ENCODE data around the gene FBXO10. TPM values are rescaled to one million over a fixed set of nuclear protein-coding genes. Genes with fewer than 3 reads are reported as not detected.

Gene FBXO10
- total and polyA plus RNA-seq, 2 donors (not counting 1 experiment from before 2014, with no cell fraction given) = 7.6 to 12.2 TPM

DNA sequence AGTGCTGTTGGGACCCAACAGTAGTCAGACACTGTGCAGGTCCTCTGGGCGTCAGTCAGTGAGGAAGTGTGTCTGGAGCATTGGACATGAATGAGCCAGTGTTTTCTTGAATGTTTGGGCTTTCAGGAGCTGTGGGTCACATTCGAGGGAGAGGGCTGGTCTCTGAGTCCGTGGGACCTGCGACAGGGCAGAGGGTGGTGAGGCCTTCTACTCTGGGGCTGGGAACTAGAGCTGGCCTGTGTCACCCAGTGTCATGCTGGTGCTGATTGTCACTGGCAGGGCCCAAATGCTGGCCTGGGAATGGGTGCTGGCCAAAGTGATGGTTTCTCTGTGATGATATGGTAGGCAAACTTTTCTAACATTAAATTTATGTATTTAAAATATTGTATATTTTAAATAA is 80.2 kb downstream of the FBXO10 start:
- Histone ChIP-seq H2AFZ (ENCODE audit: low read length) (no peak overlapping the region), H3K27me3 (ENCODE audit: control insufficient read depth, insufficient read depth, low read length) (no peaks in the 10 kb centered on the region), H3K36me3 (ENCODE audit: control insufficient read depth, insufficient read depth, low read length) (peaks cover 23% of the 10 kb centered on the region), H3K4me1 (ENCODE audit: control insufficient read depth, extremely low read depth, insufficient read depth, low read length) (no peaks in the 10 kb centered on the region), H3K4me2 (ENCODE audit: extremely low read depth, insufficient read depth, low read length) (no peak overlapping the region), H4K20me1 (ENCODE audit: control insufficient read depth, extremely low read depth, insufficient read depth, low read length) (no peaks in the 10 kb centered on the region), H3K9me3 (ENCODE audit: control insufficient read depth, insufficient read depth, low read depth, low read length) (no peaks in the 10 kb centered on the region), H3K79me2 (ENCODE audit: control insufficient read depth, insufficient read depth, low read length) (no peaks in the 10 kb centered on the region), H3K9ac (ENCODE audit: insufficient read depth, low read length) (no peak overlapping the region), H3K4me3 (replicated peaks in 1 of 4; ENCODE audit: control extremely low read depth in 1 of 4, insufficient read depth in 1 of 4, low read depth in 3 of 4, low read length in 4 of 4) (no peak overlapping the region), H3K27ac (ENCODE audit: insufficient read depth, low read length) (no peak overlapping the region)
- DNase-seq (ENCODE audit: low read depth in 2 of 2) = no peak
- TF ChIP-seq, protein P1, sequence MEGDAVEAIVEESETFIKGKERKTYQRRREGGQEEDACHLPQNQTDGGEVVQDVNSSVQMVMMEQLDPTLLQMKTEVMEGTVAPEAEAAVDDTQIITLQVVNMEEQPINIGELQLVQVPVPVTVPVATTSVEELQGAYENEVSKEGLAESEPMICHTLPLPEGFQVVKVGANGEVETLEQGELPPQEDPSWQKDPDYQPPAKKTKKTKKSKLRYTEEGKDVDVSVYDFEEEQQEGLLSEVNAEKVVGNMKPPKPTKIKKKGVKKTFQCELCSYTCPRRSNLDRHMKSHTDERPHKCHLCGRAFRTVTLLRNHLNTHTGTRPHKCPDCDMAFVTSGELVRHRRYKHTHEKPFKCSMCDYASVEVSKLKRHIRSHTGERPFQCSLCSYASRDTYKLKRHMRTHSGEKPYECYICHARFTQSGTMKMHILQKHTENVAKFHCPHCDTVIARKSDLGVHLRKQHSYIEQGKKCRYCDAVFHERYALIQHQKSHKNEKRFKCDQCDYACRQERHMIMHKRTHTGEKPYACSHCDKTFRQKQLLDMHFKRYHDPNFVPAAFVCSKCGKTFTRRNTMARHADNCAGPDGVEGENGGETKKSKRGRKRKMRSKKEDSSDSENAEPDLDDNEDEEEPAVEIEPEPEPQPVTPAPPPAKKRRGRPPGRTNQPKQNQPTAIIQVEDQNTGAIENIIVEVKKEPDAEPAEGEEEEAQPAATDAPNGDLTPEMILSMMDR (conservative IDR thresholded peaks at IDR 0.05 in 1 of 2, IDR thresholded peaks at IDR 0.05 in 1 of 2; ENCODE audit: low read depth in 1 of 2, low read length in 2 of 2) = no peak
- TF ChIP-seq EZH2 (IDR thresholded peaks at IDR 0.05; ENCODE audit: low read length, missing control alignments) = no peak

DNA sequence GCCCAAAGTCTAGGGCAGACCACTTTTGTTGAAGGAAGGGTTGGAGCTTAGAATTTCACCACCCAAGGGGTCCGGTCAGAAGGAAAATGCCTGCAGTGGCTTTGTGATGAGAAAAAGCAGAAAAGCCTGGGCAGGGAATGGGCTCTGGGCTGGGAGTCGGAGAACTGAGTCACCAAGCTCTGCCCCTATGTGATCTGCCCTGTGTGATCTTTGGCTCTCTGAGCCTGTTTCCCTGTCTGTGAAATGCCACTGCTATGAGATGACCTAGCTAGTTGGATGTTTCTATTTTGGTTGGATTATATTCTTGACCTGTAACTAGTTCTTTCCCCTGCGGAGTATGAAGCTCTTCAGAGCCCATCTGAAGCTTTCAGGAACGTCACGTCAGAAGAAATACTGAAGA is 80.6 kb downstream of the FBXO10 start:
- Histone ChIP-seq H3K4me3 (replicated peaks in 1 of 4; ENCODE audit: control extremely low read depth in 1 of 4, insufficient read depth in 1 of 4, low read depth in 3 of 4, low read length in 4 of 4) (no peak overlapping the region), H3K27me3 (ENCODE audit: control insufficient read depth, insufficient read depth, low read length) (no peaks in the 10 kb centered on the region), H3K79me2 (ENCODE audit: control insufficient read depth, insufficient read depth, low read length) (no peaks in the 10 kb centered on the region), H3K4me1 (ENCODE audit: control insufficient read depth, extremely low read depth, insufficient read depth, low read length) (no peaks in the 10 kb centered on the region), H2AFZ (ENCODE audit: low read length) (no peak overlapping the region), H3K9me3 (ENCODE audit: control insufficient read depth, insufficient read depth, low read depth, low read length) (no peaks in the 10 kb centered on the region), H3K27ac (ENCODE audit: insufficient read depth, low read length) (no peak overlapping the region), H4K20me1 (ENCODE audit: control insufficient read depth, extremely low read depth, insufficient read depth, low read length) (no peaks in the 10 kb centered on the region), H3K4me2 (ENCODE audit: extremely low read depth, insufficient read depth, low read length) (no peak overlapping the region), H3K36me3 (ENCODE audit: control insufficient read depth, insufficient read depth, low read length) (peaks cover 20% of the 10 kb centered on the region), H3K9ac (ENCODE audit: insufficient read depth, low read length) (no peak overlapping the region)
- TF ChIP-seq, protein P1 (conservative IDR thresholded peaks at IDR 0.05 in 1 of 2, IDR thresholded peaks at IDR 0.05 in 1 of 2; ENCODE audit: low read depth in 1 of 2, low read length in 2 of 2) = no peak
- no peak for TF ChIP-seq EZH2 (IDR thresholded peaks at IDR 0.05; ENCODE audit: low read length, missing control alignments)
- no peak for DNase-seq (ENCODE audit: low read depth in 2 of 2)

DNA sequence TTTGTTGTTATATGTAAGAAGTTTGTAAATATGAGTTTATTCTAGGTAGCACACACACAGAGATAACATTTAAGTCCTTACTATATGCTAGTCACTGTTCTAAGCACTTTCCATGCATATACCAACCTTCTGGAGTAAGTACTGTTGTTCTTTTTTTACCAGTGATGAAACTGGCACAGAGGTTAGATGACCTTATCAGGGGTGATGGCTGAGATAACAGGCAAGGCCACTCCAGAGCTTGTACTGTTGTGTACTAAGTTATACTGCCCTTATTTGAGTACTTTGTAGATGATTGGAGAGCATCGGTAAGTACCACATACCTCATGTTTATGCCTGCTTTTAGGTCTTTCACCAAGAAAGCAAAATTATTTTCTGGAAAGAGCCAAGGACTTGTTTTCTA is 84.2 kb downstream of the FBXO10 start:
- H4K20me1 ChIP-seq (ENCODE audit: control insufficient read depth, extremely low read depth, insufficient read depth, low read length) = no peaks in the 10 kb centered on the region
- no peak overlapping the region for H2AFZ ChIP-seq (ENCODE audit: low read length)
- no peak overlapping the region for H3K4me2 ChIP-seq (ENCODE audit: extremely low read depth, insufficient read depth, low read length)
- H3K9me3 ChIP-seq (ENCODE audit: control insufficient read depth, insufficient read depth, low read depth, low read length) = no peaks in the 10 kb centered on the region
- peaks cover 13% of the 10 kb centered on the region for H3K79me2 ChIP-seq (ENCODE audit: control insufficient read depth, insufficient read depth, low read length)
- peaks cover 14% of the 10 kb centered on the region for H3K36me3 ChIP-seq (ENCODE audit: control insufficient read depth, insufficient read depth, low read length)
- peaks cover 6% of the 10 kb centered on the region for H3K4me1 ChIP-seq (ENCODE audit: control insufficient read depth, extremely low read depth, insufficient read depth, low read length)
- DNase-seq (ENCODE audit: low read depth in 2 of 2) = no peak
- H3K4me3 ChIP-seq (replicated peaks in 1 of 4; ENCODE audit: control extremely low read depth in 1 of 4, insufficient read depth in 1 of 4, low read depth in 3 of 4, low read length in 4 of 4) = no peak overlapping the region
- H3K27ac ChIP-seq (ENCODE audit: insufficient read depth, low read length) = no peak overlapping the region
- TF ChIP-seq, protein P1 (conservative IDR thresholded peaks at IDR 0.05 in 1 of 2, IDR thresholded peaks at IDR 0.05 in 1 of 2; ENCODE audit: low read depth in 1 of 2, low read length in 2 of 2) = no peak
- TF ChIP-seq EZH2 (IDR thresholded peaks at IDR 0.05; ENCODE audit: low read length, missing control alignments) = no peak
- H3K9ac ChIP-seq (ENCODE audit: insufficient read depth, low read length) = no peak overlapping the region
- no peaks in the 10 kb centered on the region for H3K27me3 ChIP-seq (ENCODE audit: control insufficient read depth, insufficient read depth, low read length)

Data from fibroblast of lung (primary cell).